ENCODE data around the gene MROH7. TPM values are rescaled to one million over a fixed set of nuclear protein-coding genes. Genes with fewer than 3 reads are reported as not detected.

Gene MROH7
- total RNA-seq: 1 to 10 TPM; 3.7 to 5.5 TPM

DNA sequence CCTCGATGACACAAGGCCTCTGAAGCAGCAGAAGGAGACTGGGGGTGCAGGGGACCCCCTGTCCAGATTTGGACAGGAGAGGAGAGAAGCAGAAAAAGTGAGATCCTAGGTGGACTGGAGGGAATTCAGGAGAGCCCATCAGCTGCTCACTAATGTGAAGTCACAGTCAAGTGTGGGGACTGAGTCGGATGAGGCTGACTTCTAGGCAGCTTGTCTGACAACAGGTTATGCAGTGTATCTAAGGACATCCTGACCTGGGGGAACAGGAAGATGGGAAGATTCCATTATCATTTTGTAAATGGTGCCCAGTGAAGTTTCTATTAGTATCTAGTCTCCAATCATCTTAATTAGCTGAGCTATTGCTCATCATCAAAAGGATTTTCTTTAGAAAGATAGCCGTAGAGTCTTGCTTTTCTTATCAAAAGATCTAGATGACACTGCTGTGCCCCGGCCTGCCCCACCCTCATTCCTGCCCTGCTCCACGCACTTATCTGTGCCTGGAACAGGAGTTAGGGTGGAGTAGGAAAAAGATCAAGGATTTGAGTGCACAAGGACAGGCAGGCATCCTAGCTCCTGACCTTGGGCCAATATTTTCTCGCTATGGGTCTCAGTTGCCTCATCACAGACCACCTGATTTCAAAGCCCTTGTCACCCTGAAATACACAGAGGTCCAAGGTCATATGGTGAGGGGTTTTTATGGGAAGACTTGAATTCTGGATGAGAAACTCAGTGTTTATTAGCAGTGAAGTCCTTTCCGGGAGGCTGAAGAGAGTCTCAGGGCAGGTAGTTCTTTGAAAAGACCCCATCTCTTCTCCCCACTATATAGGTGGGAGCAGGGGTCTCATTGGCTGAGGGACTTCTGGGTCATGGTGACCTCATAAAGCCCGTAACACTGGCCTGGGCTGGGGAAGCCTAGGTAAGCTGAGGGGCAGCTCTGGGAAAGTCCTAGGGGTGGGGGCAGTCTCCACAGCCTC, at the start of gene MROH7:
Gene MROH7, plus strand, starts transcription at position 924 of the 974 bp plus-strand sequence. CDS start 11,141 bp downstream, outside the sequence.
- peak; percentile 82 for DNase-seq
- no peaks in the 10 kb centered on the region for H3K9me3 ChIP-seq
- H3K4me1 ChIP-seq: peaks cover 10% of the 10 kb centered on the region
- H3K9ac ChIP-seq (ENCODE audit: low read depth in 2 of 2, low read length in 2 of 2): peak within 1 kb of the TSS in 1 of 2 donors; percentile 13
- peak within 1 kb of the TSS; percentile 59 for H3K27ac ChIP-seq
- intact Hi-C loops (cut with DNase I): no loop called here
- no peaks in the 10 kb centered on the region for H3K36me3 ChIP-seq
- no peak within 1 kb of the TSS for H3K4me3 ChIP-seq
- no peaks in the 10 kb centered on the region for H3K27me3 ChIP-seq
- TF ChIP-seq, protein P1, sequence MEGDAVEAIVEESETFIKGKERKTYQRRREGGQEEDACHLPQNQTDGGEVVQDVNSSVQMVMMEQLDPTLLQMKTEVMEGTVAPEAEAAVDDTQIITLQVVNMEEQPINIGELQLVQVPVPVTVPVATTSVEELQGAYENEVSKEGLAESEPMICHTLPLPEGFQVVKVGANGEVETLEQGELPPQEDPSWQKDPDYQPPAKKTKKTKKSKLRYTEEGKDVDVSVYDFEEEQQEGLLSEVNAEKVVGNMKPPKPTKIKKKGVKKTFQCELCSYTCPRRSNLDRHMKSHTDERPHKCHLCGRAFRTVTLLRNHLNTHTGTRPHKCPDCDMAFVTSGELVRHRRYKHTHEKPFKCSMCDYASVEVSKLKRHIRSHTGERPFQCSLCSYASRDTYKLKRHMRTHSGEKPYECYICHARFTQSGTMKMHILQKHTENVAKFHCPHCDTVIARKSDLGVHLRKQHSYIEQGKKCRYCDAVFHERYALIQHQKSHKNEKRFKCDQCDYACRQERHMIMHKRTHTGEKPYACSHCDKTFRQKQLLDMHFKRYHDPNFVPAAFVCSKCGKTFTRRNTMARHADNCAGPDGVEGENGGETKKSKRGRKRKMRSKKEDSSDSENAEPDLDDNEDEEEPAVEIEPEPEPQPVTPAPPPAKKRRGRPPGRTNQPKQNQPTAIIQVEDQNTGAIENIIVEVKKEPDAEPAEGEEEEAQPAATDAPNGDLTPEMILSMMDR (IDR thresholded peaks at IDR 0.05): no peak

DNA sequence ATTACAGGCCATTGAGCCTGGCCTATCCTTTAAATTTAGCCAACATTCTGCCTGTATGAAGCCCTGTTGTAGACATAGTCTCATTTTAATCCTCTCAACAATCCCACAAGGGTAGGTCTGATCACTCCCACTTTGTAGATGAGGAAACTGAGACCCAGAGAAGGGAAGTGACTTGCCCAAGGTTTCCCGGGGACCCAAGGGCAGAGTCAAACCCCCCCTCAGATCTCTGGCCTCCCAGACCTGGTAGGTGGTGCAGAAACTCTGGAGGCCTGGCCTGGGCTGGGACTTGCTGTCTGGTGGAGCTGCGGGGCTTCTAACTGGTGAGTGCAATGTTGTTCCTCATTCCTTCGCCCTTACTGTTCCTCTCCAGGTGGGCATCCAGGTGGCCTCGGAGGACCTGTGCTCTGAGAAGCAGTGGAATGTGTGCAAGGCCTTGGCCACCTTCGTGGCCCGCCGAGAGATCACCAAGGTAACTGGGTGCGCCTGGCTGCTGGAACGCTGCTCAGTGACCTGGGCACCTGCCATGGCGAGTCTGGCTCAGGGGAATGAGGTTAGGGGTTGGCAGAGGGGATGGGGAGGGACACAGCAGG, 47.9 kb upstream of the MROH7 start:
- Histone ChIP-seq H3K4me3 (no peak overlapping the region), H3K36me3 (no peaks in the 10 kb centered on the region), H3K4me1 (no peaks in the 10 kb centered on the region), H3K27me3 (no peaks in the 10 kb centered on the region), H3K9me3 (no peaks in the 10 kb centered on the region), H3K27ac (no peak overlapping the region), H3K9ac (ENCODE audit: low read depth in 2 of 2, low read length in 2 of 2) (no peak overlapping the region)
- TF ChIP-seq, protein P1 (IDR thresholded peaks at IDR 0.05): no peak
- no peak for DNase-seq
- intact Hi-C loops (cut with DNase I): no loop called here

DNA sequence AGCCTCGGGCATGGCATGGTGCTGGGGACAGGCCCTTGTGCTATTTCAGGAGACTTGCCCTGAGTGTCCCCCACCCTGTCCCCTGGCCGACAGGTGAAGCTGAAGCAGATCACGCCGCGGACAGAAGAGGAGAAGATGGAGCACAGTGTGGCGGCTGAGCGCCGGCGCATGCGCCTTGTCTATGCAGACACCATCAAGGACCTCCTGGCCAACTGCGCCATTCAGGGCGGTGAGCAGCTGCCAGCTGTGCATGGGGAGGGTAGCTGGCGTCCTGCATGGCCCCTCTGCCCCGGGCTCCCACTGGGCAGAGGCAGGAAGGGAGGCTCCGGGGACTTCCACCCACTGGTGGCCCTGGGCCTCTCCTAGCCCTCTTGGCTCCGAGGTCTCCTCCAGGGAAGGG, 47.1 kb upstream of the MROH7 start:
- no peak for DNase-seq
- no peak overlapping the region for H3K27ac ChIP-seq
- no peaks in the 10 kb centered on the region for H3K36me3 ChIP-seq
- no peaks in the 10 kb centered on the region for H3K9me3 ChIP-seq
- no peaks in the 10 kb centered on the region for H3K27me3 ChIP-seq
- H3K4me3 ChIP-seq: no peak overlapping the region
- TF ChIP-seq, protein P1 (IDR thresholded peaks at IDR 0.05): no peak
- intact Hi-C loops (cut with DNase I): no loop called here
- H3K9ac ChIP-seq (ENCODE audit: low read depth in 2 of 2, low read length in 2 of 2): no peak overlapping the region
- no peaks in the 10 kb centered on the region for H3K4me1 ChIP-seq

DNA sequence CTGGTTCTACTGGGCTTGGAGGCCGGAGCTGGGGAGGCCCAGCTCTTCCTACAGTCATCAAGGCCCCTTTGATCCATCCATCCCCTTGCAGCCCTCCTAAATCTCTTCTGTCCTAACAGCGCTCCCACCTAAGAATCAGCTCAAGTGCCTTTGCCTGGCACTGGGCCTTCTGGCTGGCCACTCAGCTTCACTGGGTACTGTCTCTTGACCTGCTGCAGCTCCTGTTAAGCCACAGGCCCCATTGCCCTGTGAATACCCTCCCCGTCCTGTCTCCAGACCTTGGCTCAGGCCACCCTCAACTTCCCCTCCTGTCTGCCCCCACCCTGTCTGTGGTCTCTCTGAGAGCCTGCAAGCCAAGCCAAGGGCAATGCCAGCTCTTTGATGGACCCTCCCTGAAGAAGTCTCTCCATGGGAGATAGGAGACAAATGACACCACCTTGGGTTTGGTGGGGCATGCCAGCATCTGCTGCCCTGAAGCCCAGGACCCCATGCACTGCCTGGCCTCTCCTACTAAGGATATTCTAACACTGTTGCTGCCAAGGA, 45.6 kb upstream of the MROH7 start:
- H3K27ac ChIP-seq: no peak overlapping the region
- no peak overlapping the region for H3K4me3 ChIP-seq
- no peaks in the 10 kb centered on the region for H3K4me1 ChIP-seq
- H3K9ac ChIP-seq (ENCODE audit: low read depth in 2 of 2, low read length in 2 of 2): no peak overlapping the region
- intact Hi-C loops (cut with DNase I): no loop called here
- TF ChIP-seq, protein P1 (IDR thresholded peaks at IDR 0.05): no peak
- no peaks in the 10 kb centered on the region for H3K27me3 ChIP-seq
- H3K9me3 ChIP-seq: no peaks in the 10 kb centered on the region
- H3K36me3 ChIP-seq: no peaks in the 10 kb centered on the region
- DNase-seq: no peak

DNA sequence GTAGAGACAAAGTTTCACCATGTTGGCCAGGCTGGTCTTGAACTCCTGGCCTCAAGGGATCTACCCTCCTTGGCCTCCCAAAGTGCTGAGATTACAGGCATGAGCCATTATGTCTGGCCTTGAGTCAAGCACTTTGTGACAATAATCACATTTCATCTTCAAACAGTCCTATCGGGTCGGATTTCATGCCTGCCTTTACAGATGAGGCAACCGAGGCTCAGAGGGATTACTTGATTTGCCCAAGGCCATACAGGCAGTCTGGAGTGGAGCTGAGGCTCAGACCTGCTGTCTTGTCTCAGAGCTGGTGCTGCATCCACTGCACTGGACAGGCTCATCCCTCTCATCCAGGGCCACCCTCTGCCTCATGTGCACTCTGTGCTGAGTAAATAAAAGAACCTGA, 44.8 kb upstream of the MROH7 start:
- H3K9ac ChIP-seq (ENCODE audit: low read depth in 2 of 2, low read length in 2 of 2): no peak overlapping the region
- intact Hi-C loops (cut with DNase I): no loop called here
- H3K4me1 ChIP-seq: no peaks in the 10 kb centered on the region
- no peaks in the 10 kb centered on the region for H3K27me3 ChIP-seq
- TF ChIP-seq, protein P1 (IDR thresholded peaks at IDR 0.05): no peak
- H3K36me3 ChIP-seq: no peaks in the 10 kb centered on the region
- H3K4me3 ChIP-seq: no peak overlapping the region
- H3K27ac ChIP-seq: no peak overlapping the region
- no peaks in the 10 kb centered on the region for H3K9me3 ChIP-seq
- no peak for DNase-seq

Measured in colonic mucosa (tissue), 4 donors.